SK-N-DZ (cell line): ENCODE data around the gene ARNT2.

Source experiments
- DNase-seq: peaks from one replicate; pipeline ENCODE4 v3.0.0-alpha.2; 2015; ENCODE audit warnings: low spot score

Gene ARNT2

DNA sequence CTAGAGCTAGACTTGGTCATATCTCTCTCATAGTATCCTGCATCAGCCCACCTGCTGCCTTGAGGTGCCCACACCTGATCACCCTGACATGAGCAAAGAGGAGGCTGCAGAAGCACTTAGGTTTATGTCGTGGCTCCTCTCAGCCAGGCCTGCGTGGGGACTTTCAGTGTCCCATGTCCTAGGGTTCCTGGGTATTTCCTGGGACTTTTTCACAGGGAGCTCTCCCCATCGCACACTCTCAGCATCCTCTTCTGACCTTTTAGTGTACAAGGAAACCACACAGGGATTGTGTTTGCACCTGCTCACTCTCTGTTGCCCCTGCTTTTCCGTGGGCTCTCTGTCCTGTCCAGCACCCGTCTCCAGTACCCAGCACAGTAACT is 61.4 kb downstream of the ARNT2 start:
- DNase-seq, result no peak

DNA sequence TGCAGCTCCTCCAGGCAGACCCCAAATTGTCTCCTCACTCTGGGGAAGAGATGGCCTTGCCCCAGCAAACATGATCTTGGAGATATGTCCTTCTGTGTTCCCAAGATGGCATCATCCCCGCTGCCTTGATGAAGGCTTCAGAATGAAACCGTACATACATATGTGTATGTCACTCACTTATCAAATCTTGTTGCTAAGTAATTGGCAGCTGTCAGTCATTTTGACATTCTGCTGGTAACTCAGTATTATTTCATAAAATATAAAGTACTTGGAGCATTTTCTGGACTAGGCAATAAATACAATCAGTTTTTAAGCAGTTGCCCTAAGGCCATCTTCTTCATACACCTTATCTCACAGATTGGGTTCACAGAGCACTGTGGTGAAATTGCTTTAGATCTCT is 62.4 kb downstream of the ARNT2 start:
- DNase-seq, result no peak

DNA sequence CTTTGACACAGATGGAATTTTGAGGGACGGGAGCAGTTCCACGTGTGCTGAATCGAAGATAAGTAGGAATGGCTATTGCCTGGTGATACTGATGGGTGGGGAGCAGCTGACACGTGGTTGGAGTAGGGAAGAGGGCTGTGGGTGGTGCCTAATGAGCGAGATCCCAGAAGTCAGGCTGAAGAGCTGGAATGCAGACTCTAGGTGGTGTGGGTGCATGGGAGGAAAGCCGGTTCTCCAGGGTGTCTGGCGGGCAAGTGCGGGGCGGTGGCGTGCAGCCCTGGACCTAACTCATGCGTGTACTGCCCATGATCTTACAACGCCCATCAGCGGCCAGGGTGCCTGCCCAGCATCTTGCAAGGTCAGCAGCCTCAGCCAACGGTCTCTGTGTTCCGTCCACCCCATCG is 63.1 kb downstream of the ARNT2 start:
- no peak for DNase-seq

DNA sequence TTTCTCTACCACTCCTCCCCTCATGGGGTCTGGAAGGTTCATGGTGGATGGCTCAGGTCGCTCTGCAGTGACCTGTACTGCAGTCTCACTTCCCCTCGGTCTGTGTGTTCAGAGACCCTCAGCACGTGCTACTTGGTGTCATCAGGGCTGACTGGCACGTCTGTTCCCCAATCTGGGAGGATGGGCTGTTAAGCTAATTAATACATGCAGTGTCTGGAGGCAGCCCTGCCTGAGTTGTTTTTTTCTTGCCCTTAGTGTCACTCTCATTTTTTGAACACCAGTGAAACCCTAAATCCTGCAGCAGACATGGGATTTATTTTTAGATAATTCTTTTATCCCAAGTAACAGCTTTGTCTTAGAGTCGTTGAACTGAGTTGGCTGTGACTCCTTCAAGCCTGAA is 64.6 kb downstream of the ARNT2 start:
- no peak for DNase-seq

DNA sequence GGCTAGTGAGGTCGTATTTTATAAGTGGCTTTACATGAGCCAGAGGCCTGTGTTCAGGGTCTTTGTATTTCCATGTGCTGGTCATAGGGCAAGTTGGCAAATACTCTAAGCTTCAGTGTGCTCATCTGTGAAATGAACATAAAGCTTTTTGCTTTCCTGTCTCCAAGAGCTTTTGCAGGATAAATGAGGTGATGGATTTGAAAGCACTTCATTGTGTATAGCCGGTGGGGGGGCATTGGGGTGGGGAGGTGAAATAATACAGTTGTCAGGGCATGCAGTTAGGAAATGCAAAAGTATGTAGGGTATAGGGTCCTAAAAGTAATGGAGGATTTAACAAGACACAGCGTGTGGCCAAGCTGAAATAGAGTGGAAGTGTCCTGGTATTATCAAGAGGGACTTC is 67.7 kb downstream of the ARNT2 start:
- DNase-seq, result no peak

DNA sequence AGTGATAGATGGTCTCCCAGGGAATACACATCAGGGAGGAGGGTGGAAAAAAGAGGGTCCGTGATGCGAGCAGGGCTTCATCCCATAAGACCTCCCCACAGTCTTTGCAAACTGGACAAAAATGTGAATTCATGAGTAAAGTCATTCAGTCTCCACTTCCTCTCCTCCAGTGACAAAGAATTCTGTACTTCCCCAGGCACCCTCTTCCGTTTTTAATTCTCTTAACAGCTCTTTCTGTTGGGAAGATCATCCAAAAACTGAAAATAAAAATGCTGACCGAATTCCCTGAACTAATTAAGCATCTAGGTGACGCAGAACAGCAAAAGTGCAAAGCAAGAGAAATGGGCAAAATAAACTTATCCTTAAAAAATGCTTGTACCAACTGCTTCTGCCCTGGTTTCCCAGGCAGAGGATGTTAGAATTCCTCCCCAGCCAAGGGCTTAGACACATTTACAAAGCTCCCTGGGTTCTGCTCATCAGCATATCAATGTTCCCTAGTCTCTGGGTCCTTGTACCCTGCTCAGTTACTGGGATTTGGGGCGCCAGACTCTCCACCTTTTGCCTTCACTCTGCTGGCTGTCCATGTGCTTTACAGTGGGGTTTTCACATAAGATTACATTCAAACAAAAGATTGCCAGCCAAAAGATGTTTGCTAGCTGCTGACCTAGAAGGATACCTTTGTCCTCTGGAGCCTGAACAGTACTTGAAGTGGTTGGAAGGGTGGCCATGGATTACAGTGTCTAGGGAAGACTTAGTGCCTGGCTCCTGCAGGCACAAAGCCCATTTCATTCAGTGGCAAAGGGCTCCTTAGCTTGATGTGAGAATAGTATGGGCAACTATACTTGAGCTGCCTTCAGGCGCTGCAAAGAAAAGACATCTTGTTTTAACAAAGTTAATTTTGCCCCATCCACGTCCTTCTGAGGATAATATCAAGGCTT is 69.4 kb downstream of the ARNT2 start:
- no peak for DNase-seq

DNA sequence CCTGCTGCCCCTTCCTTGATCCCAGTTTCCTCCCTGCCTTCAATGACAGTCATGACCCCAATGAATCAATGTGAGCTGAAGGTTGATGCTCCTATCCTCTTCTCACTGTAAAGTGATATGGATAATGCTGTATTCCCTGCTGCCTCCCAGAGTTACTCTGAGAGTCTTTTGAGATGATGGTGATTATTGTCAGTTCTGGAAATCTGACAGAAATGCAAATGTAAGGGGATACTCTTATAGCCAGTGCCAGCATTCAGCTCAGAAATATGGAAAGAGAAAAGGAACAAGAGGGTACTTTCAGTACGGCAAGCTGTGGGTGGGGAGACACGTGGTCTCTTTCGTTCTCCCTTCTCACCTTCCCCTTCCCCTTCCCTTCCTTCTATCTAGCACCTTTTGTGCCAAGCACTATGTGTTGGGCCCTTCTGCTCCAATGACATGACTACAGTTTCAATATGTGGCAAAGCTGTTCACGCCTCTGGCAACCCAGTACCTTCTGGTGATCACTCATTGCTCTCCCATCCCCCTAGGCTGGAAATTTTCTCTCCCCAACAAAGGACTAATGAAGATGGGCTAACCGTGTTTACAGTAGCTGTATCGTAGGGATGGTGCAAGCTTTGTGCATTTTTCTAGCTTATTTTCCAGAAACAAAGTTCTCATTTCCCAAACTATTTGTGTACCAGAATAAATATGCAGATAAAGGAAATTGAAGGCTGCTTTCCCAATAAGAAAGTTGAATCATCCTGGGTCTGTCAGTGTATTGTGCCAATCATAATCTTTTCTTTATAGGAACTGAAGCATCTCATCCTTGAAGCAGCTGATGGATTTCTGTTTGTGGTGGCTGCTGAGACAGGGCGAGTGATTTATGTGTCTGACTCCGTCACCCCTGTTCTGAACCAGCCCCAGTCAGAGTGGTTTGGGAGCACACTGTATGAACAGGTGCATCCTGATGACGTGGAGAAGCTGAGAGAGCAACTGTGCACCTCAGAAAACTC is 70.3 kb downstream of the ARNT2 start:
- DNase-seq, result no peak

DNA sequence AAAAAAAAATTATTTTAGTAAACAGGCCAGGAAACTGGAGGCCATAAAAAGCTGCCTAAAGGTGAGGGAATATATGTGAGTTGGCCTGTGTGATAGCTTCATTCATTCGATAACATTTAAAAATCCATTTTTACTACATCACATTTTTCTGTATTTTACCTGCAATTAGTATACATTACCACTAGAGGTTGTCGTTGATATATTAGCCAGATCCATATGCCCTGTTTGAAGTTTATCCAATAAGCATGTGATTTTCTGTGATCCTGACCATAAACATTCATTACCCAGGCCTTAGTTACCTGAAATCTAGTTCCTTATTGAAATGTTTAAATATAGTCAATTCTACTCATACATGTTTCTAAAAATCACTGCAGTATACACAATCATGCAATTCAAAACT is 71.4 kb downstream of the ARNT2 start:
- no peak for DNase-seq

DNA sequence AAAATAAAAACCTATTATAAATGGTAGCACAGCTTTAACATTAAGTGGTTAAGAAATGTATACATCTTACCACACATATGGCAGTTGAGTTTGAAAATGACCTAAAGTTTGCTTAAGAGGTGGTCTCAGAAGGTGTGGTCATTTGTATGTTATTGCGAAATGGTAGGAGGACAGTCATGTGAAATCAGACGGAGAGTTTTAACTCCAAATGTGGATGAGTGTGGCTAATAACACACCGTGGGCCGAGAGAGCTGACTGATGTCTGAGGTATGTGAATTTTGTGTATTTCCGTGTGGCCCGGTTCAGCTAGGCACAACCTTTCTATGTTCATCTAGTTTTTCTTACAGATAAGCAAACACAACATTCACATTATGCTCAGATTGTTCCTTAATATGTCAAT is 71.9 kb downstream of the ARNT2 start:
- no peak for DNase-seq

DNA sequence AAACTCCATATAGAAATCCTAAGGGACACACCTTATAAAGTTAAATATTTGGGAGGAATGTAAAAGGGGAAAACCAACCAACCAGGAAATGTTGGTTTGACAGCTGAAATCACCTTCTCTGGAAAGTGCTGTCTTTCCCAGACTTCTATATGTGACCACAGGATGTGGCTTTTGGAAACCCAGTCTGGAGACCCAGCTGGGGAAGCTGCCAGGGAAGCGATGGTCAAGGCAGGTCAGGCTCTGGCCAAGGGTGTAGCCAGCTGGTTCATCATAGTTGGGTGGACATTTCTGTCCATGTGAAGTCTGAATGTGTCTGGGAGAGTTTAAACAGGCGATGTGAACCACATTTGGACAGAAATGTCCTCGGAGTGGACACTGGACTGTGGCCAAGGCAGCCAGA is 73.9 kb downstream of the ARNT2 start:
- DNase-seq, result no peak

DNA sequence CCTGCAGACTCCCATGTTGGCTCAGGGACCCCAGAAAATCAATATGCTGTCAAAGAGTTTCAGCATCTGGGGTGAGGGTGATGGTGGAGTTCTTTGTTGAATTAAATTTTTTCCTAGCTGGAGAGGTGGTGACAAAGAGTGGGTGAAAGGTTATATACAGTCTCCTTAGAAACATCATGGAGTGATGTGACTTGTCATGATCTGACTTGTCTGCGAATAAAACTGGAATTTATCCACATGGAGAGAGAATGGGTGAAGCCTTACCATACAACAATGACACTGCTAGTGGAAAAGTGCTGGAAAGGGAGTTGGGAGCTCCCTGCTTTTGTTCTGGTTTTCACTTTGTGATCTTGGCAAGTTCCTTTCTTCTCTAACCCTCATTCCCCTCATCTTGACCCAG is 75.0 kb downstream of the ARNT2 start:
- DNase-seq, result no peak

DNA sequence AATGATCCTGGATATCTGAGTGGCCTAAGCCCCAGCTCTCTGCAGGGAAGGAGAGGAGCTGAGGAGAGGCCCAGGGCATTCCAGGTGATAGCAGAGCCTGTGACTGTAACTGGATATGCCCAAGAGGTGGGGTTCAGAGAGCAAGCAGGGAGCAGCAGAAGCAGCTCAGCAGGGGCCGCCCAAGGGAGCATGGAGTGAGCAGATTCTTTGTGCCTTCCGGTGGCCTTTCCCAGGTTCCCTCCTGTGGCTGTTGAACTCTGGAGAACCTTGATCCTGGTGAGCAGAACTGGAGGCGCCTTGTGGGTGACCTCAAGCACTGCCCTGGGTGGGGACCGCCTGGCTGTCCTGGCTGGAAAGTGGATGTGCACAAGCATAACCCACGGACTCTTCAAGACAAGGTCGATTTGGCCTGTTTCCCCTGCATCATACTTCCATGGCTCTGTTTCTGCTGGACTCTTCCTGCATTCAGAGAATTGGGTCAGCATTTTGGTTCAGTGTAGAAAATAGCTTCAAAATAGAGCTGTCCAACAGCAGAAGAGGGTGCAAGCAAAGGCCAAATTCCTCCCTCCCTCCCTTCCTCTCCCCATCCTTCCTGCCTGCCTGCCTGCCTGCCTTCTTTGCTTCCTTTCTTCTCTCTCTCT is 76.1 kb downstream of the ARNT2 start:
- no peak for DNase-seq

DNA sequence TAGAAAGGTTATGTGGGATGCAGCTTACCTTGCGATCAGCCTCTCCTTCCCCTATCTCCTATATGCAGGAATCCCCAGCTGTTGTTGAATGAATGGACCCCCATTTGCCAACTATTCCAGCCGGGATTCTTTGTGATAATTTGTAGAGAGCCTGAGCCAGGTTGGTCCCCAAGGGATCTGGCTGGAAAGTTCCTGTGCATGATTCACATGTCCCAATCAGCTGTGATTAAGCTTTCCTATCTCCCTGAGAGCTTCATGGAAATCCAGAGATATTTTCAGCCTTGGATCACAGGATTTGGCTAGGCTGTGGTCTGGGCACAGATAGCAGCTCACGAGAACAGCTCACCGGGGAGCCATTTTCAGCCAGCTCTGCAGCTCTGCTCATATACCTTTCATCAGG is 76.7 kb downstream of the ARNT2 start:
- DNase-seq, result no peak

DNA sequence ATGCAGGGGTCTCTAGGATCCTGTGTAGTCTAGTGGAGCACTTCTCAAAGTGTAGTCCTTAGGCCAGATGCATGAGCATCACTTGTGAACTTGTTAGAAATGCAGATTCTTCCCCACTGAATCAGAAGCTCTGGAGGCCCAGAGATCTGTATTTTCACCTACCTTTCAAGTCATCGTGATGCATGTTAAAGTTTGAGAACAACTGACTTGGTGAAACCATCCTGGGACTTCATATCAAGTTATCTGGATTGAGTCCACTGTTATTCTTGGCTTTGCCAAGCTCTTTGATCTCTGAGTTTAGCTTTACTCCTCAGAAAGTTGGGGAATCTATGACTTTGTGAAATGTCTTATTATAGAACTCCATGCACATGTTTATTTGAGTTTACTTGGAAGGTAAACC is 78.5 kb downstream of the ARNT2 start:
- no peak for DNase-seq

DNA sequence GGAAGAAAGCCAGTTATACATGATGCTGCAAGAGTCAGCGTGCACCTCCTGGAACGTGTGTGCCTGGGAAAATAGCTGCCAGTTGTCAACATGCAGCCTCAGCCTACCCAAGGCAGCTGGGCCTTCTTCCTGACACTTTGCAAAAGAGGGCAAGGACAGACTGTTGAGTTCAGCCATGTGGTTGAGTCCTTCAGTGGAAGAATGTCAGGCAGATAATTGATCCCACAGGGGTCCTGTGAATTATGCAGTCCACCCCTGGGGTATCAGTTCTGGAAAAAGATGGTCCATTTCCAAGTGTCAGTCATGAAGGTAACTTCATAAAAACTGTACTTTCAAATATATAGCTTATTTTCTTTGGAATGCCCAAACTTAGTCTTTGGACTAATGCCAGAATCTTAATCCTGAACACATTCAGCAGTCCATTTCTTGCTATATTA is 79.6 kb downstream of the ARNT2 start:
- no peak for DNase-seq

DNA sequence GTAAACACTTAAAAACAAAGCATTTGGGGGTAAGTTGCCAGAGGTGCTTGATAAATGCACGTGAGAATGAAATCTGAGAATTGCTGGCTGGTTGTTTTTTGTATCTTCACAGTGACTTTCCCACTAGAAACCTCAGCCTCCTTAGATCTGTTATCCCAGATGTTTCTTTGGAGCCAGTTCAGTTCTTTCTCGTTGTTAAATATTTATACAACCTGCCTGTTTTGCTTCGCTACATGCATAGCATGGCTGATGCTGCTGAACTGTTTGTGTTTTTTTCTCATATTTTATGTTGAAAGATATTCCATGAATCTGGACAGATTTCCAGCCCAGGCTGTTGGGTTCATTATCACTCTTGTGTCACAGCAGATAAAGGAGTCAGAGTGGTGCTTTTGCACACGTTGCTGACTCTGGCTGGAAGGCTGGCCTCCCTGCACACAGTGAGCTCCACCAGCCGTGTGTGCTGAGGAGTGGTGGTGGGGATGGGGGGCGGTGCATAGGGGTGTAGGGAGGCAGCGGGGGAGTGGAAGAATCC is 80.2 kb downstream of the ARNT2 start:
- DNase-seq, result no peak

DNA sequence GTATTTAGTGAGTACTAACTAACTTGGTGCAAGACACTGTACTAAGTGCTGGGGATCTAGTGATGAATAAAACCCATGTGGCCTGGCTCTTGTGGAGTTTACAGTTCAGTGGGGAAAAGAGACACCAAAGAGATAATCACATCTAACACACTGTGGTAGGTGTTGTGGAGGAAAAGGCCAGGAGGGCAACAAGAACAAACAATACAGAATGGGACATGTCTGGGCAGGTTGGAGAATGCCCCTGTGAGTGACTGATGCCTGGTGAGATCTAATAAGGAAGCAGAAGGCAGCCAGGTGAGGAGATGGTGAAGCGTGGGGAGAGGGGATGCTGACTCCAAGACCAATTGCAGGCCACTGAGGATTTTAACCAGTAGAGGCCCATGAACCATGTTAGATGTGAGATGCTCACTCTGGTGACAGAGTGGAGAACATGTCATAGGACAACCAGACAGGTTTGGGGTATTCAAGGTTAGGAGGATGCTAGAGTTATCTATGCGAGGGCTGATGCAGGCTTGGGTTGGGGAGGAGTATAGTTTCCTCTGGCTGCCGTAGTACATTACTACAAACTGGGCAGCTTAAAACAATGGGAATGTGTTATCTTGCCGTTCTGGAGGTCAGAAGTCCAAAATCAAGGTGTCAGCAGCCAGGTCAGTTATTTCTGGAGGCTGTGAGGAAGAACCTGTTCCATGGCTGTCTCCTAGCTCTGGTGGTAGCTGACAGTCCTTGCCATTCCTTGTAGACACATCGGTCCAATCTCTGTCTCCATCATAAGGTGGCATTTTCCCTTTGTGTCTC is 81.4 kb downstream of the ARNT2 start:
- no peak for DNase-seq

DNA sequence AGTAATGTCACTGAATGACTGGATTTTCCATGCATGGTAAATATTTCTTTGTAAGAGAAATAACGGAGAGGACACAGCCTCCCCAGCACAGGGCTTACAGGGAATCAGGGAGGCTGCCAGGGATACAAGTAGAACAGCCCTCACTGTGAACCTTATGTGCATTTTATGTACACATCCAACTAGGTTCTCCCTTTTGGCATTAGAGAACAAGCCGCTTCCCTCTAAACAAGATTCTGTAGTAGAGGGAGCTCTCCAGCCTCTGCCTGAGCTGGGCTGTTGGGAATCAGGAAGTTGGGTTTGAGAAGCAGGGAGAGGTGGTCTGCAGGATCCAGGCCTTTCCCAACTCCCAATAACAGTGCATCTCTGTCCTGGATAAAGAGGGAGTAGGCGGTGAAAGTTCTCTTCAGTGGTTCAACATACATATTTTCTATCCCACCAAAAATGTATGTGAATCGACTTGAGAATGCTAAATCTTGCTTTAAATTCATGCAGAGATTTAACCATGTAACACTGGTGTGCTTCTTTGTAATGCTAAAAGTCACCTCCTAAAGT is 83.7 kb downstream of the ARNT2 start:
- DNase-seq, result no peak

DNA sequence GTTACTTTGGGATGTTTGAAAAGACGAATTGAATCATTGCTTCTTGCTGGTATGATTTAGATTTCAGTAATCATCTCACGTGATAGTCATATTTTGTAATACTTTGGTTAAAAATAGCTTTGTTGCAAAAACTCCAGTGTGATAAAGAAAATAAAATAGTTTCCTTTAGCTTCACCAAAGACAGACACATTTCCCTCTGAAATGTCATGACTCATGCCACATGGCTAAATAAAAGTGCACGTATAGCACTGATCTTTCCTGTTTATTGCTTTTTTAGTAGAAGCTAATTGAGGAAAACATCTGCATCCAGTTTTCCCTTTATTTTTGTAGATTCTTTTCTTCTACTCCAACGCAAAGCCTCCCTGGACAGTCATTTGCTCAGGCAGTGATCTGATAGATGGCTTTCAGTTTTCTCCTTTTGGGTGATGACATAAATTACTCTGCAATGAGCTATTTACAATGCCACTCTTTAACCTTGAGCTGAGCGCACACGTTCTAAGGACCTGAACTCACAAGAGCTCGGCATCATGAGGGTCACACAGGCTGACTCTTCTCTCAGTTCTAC is 84.9 kb downstream of the ARNT2 start:
- DNase-seq, result no peak

DNA sequence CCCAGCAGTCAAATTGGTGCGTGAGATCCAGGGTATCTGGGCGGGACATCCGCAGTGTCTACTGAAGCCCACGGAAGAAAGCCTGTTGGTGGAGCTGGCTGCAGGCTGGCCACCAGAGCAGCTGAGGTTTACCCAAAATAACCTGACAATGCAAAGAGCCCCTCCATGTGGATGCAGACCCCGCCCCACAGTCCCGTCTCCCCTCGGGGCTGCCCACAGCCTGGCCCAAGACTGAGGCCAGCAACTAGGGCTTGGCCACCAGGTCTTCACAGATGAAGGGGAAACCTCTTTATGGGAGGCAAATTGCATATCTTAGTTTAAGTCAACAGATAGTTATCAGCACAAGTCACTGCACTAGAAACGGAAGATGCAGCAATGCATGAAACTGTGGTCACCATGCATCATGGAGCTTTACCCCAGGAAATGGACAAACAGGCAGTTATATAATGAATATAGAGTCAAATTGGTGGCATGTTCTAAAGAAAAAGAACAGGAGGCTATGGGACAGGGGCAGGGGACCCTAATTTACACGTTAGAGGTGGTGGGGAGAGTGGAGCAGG is 86.3 kb downstream of the ARNT2 start:
- no peak for DNase-seq
